ENCODE data around the gene FLNB. TPM values are rescaled to one million over a fixed set of nuclear protein-coding genes. Genes with fewer than 3 reads are reported as not detected.
"Not testable (repeated sequence)": the region's sequence is repeated elsewhere in the genome, so short reads cannot be mapped to it uniquely, and the experiment has no call there.

The FLNB gene
- total and polyA plus RNA-seq, 2 donors, result 90.5 to 111 TPM

DNA sequence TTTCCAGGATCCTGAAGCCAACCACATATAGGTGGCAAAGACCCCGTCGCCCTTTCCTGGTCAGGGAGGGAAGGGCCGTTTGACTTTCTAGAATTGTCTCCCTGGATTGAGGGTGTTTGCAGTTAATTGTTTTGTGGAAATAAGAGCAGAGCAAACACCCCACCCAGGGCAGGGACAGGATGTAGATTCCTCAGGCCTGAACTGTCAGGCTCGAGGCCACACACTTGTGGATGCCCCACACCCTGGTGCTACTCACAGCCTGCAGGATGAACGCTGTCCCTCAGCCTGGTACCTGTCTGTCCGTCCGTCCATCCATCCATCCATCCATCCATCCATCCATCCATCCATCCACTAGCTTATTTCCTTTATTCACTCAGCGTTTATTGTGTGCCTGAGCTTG, 29.9 kb upstream of the FLNB start:
- H3K27ac ChIP-seq (ENCODE audit: low read depth in 1 of 2, low read length in 1 of 2), result no peak overlapping the region
- WGBS, result 91% methylated on average over 8 of the region's 8 CpGs

DNA sequence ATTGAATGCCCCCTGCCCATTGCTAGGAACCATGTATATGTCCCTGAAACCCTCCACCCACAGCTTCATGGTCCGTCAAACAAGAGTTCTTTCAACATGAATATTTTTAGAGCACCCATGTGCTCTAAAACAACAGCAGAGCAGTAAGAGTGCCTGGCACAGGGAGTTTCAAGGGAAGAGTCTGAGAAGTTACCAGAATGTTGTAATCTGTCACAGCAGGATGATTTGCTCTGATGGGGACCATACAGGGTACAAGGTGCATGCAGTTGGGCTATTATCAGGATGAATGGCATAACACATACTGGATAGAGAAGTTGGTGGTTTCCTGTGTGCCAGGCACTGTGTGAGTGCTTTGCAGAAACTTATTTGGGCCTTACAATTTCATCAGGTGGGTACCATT, 27.8 kb upstream of the FLNB start:
- no peak overlapping the region for H3K4me3 ChIP-seq (ENCODE audit: low read length in 2 of 2)
- WGBS, result 97% methylated on average over 1 of the region's 1 CpG
- no peak overlapping the region for H3K27ac ChIP-seq (ENCODE audit: low read depth in 1 of 2, low read length in 1 of 2)
- no peak for DNase-seq (ENCODE audit: low read depth in 6 of 9, low spot score in 9 of 9)
- no peaks in the 10 kb centered on the region for H3K27me3 ChIP-seq (ENCODE audit: control insufficient read depth in 2 of 2, insufficient read depth in 1 of 2, low read length in 1 of 2)
- no peaks in the 10 kb centered on the region for H3K36me3 ChIP-seq (ENCODE audit: control insufficient read depth in 2 of 2, insufficient read depth in 2 of 2, low read length in 1 of 2)
- H3K9me3 ChIP-seq (ENCODE audit: control insufficient read depth in 2 of 2, insufficient read depth in 1 of 2, low read length in 1 of 2), result no peaks in the 10 kb centered on the region
- peaks cover 10 to 24% of the 10 kb centered on the region in 2 donors for H3K4me1 ChIP-seq (ENCODE audit: control insufficient read depth in 2 of 2, insufficient read depth in 2 of 2, low read length in 2 of 2)

More for the DNA sequence above, 29.9 kb upstream of the FLNB start:
- no peaks in the 10 kb centered on the region for H3K36me3 ChIP-seq (ENCODE audit: control insufficient read depth in 2 of 2, insufficient read depth in 2 of 2, low read length in 1 of 2)
- H3K9me3 ChIP-seq (ENCODE audit: control insufficient read depth in 2 of 2, insufficient read depth in 1 of 2, low read length in 1 of 2), result no peaks in the 10 kb centered on the region
- no peak overlapping the region for H3K4me3 ChIP-seq (ENCODE audit: low read length in 2 of 2)
- no peak for DNase-seq (ENCODE audit: low read depth in 6 of 9, low spot score in 9 of 9)
- H3K27me3 ChIP-seq (ENCODE audit: control insufficient read depth in 2 of 2, insufficient read depth in 1 of 2, low read length in 1 of 2), result no peaks in the 10 kb centered on the region
- peaks cover 1 to 11% of the 10 kb centered on the region in 2 donors for H3K4me1 ChIP-seq (ENCODE audit: control insufficient read depth in 2 of 2, insufficient read depth in 2 of 2, low read length in 2 of 2)

DNA sequence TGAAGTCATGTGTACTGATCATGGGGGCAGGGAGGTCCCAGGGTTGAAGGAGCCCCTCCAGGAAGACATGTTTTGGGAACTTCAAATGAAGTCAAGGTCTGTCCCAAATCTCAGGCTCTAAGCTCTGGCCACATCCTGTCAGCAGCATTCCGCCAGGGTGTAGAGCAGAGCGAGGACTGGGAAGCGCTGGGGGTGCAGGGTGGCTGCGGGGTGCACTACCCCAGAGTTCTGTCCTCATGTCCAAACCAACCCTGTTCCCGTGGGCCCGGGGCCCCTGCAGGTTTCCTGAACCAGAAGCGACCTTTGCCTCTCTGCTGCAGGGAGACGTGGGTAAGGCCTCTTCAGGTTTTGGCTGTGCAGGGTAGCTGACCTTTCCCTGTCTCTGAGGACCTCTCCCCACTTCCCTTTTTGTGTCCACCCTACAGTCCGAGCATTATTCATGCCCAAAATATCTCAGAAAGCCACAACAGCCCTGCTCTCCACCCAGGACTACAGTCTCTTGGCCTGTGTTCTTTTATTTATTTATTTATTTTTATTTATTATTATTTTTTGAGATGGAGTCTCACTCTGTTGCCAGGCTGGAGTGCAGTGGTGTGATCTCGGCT, 26.6 kb upstream of the FLNB start:
- no peak for DNase-seq (ENCODE audit: low read depth in 6 of 9, low spot score in 9 of 9)
- no peaks in the 10 kb centered on the region for H3K27me3 ChIP-seq (ENCODE audit: control insufficient read depth in 2 of 2, insufficient read depth in 1 of 2, low read length in 1 of 2)
- no peaks in the 10 kb centered on the region for H3K36me3 ChIP-seq (ENCODE audit: control insufficient read depth in 2 of 2, insufficient read depth in 2 of 2, low read length in 1 of 2)
- no peak overlapping the region for H3K27ac ChIP-seq (ENCODE audit: low read depth in 1 of 2, low read length in 1 of 2)
- no peak overlapping the region for H3K4me3 ChIP-seq (ENCODE audit: low read length in 2 of 2)
- H3K9me3 ChIP-seq (ENCODE audit: control insufficient read depth in 2 of 2, insufficient read depth in 1 of 2, low read length in 1 of 2), result no peaks in the 10 kb centered on the region
- WGBS, result 85% methylated on average over 10 of the region's 10 CpGs
- peaks cover 10 to 24% of the 10 kb centered on the region in 2 donors for H3K4me1 ChIP-seq (ENCODE audit: control insufficient read depth in 2 of 2, insufficient read depth in 2 of 2, low read length in 2 of 2)

DNA sequence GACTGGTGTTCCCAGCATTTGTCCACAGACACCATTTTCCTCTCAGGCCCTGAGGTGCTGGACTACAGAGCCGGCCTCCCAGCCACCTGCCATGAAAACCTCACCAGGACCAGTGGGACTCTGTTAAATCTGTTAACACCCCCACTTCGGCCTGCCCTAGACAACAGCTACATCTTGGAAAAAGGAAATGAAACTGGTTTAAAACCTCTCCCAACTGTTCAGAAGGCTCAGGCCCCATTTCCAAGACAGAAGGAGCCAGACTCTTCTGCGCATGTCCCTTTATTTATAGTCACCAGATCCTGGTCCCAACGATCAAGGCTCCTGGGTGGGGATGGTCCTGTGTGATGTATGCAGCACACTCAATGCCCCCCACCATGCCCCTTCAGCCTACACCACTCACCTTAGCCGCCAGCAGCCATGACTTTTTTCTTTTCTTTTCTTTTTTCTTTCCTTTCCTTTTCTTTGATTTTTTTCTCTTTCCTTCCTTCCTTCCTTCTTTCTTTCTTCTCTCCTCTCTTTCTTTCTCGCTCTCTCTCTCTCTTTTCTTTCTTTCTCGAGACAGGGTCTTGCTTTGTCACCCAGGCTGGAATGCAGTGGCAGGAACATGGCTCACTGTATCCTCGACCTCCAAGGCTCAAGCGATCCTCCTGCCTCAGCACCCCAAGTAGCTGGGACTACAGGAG, 25.5 kb upstream of the FLNB start:
- Histone ChIP-seq H3K9me3 (ENCODE audit: control insufficient read depth in 2 of 2, insufficient read depth in 1 of 2, low read length in 1 of 2) (no peaks in the 10 kb centered on the region), H3K36me3 (ENCODE audit: control insufficient read depth in 2 of 2, insufficient read depth in 2 of 2, low read length in 1 of 2) (no peaks in the 10 kb centered on the region), H3K27me3 (ENCODE audit: control insufficient read depth in 2 of 2, insufficient read depth in 1 of 2, low read length in 1 of 2) (no peaks in the 10 kb centered on the region), H3K27ac (ENCODE audit: low read depth in 1 of 2, low read length in 1 of 2) (no peak overlapping the region), H3K4me3 (ENCODE audit: low read length in 2 of 2) (no peak overlapping the region), H3K4me1 (ENCODE audit: control insufficient read depth in 2 of 2, insufficient read depth in 2 of 2, low read length in 2 of 2) (peaks cover 10 to 24% of the 10 kb centered on the region in 2 donors)
- 92% methylated on average over 9 of the region's 9 CpGs for WGBS
- DNase-seq (ENCODE audit: low read depth in 6 of 9, low spot score in 9 of 9), result no peak

DNA sequence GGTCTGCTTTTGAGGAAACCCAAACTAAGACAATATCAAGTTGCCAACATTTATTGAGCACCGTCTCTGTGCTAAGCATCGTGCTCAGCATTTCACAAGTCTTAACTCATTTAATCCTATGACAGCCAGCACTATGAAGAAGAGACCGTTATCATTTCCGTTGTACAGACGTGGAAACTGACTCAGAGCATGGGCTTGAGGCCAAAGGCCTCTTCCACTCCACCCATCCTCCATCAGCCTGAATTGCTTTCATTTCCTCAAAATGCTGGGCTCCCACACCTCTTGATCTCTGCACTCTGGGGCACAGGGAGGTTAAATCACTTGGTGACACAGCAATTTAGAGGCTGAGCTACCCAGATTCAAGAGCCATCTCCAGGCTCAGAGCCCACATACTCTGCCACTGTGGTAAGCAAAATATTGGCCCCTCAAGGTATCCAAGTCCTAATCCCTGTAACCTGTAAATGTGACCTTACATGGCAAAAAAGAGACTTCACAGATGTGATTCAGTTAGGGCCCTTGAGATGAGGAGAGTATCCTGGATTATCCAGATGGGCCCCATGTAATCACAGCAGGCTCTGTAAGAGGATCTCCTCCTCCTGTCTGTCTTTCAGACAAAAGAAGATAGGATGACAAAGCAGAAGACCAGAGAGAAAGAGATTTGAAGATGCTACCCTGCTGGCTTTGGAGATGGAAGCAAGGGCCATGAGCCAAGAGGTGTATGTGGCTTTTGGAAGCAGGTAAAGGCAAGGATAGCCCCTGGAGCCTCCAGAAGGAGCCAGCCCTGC, 24.3 kb upstream of the FLNB start:
- peak in 2 of 9 donors; percentile 48 to 69 for DNase-seq (ENCODE audit: low read depth in 6 of 9, low spot score in 9 of 9)
- H3K36me3 ChIP-seq (ENCODE audit: control insufficient read depth in 2 of 2, insufficient read depth in 2 of 2, low read length in 1 of 2), result no peaks in the 10 kb centered on the region
- peaks cover 10 to 24% of the 10 kb centered on the region in 2 donors for H3K4me1 ChIP-seq (ENCODE audit: control insufficient read depth in 2 of 2, insufficient read depth in 2 of 2, low read length in 2 of 2)
- no peaks in the 10 kb centered on the region for H3K27me3 ChIP-seq (ENCODE audit: control insufficient read depth in 2 of 2, insufficient read depth in 1 of 2, low read length in 1 of 2)
- H3K4me3 ChIP-seq (ENCODE audit: low read length in 2 of 2), result no peak overlapping the region
- H3K27ac ChIP-seq (ENCODE audit: low read depth in 1 of 2, low read length in 1 of 2), result peak overlapping the region in 1 of 2 donors; percentile 19
- WGBS, result 6% methylated on average over 5 of the region's 5 CpGs
- H3K9me3 ChIP-seq (ENCODE audit: control insufficient read depth in 2 of 2, insufficient read depth in 1 of 2, low read length in 1 of 2), result no peaks in the 10 kb centered on the region

DNA sequence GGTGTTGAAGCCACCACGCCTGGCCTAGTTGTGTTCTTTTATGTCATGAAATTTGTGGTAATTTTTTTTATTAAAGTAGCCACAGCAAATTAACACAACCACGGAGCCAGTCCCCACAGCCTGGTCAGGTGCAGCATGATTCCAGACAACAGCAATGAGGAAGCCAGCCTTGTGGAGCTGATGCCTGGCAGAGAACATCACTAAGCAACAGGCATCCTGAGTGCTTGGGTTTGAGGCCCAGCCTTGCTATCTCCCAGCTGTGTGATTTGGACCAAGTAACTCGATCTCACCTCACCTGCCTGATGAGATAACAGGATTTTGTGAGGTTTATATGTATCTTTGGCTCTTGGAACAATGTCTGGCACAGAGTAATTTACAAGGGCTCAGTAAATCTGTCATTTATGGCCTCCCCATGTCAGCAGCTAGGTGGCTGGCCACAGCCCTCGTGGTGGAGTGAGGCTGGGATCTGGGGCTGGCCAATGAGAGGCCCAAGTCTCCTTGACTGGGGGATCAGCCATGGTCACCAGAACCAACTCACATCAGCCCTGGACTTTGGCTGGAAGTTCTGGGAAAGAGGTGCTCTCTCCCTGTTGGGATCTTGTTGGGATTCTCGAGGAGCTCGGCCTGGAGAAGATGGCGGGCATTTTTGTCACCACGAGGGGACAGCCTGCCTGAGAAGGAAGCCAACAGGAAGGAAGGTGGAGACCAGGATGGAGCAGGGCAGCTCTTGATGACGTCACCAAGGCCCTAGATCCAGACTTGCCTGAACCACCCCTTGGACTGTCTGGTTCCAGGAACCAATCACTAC, 22.8 kb upstream of the FLNB start:
- DNase-seq (ENCODE audit: low read depth in 6 of 9, low spot score in 9 of 9), result no peak
- H3K27ac ChIP-seq (ENCODE audit: low read depth in 1 of 2, low read length in 1 of 2), result no peak overlapping the region
- no peaks in the 10 kb centered on the region for H3K36me3 ChIP-seq (ENCODE audit: control insufficient read depth in 2 of 2, insufficient read depth in 2 of 2, low read length in 1 of 2)
- H3K27me3 ChIP-seq (ENCODE audit: control insufficient read depth in 2 of 2, insufficient read depth in 1 of 2, low read length in 1 of 2), result no peaks in the 10 kb centered on the region
- no peaks in the 10 kb centered on the region for H3K9me3 ChIP-seq (ENCODE audit: control insufficient read depth in 2 of 2, insufficient read depth in 1 of 2, low read length in 1 of 2)
- 94% methylated on average over 9 of the region's 9 CpGs for WGBS
- peaks cover 10 to 24% of the 10 kb centered on the region in 2 donors for H3K4me1 ChIP-seq (ENCODE audit: control insufficient read depth in 2 of 2, insufficient read depth in 2 of 2, low read length in 2 of 2)
- H3K4me3 ChIP-seq (ENCODE audit: low read length in 2 of 2), result no peak overlapping the region

DNA sequence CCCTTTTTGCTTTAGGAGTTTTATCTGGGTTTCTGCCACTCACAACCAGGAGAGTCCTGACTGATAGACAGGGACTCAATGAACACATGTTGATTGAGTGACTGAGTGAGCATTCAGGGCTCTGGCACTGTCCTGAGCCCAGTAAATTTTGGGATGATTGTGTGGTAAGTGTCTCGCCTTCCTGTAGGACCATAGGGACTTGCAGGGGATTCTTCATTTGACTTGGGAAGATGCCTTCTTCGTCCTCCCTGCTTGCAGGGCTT, 22.3 kb upstream of the FLNB start:
- 99% methylated on average over 2 of the region's 2 CpGs for WGBS
- Histone ChIP-seq H3K4me3 (ENCODE audit: low read length in 2 of 2) (no peak overlapping the region), H3K4me1 (ENCODE audit: control insufficient read depth in 2 of 2, insufficient read depth in 2 of 2, low read length in 2 of 2) (peaks cover 10 to 24% of the 10 kb centered on the region in 2 donors), H3K27me3 (ENCODE audit: control insufficient read depth in 2 of 2, insufficient read depth in 1 of 2, low read length in 1 of 2) (no peaks in the 10 kb centered on the region), H3K9me3 (ENCODE audit: control insufficient read depth in 2 of 2, insufficient read depth in 1 of 2, low read length in 1 of 2) (no peaks in the 10 kb centered on the region), H3K27ac (ENCODE audit: low read depth in 1 of 2, low read length in 1 of 2) (no peak overlapping the region), H3K36me3 (ENCODE audit: control insufficient read depth in 2 of 2, insufficient read depth in 2 of 2, low read length in 1 of 2) (no peaks in the 10 kb centered on the region)
- DNase-seq (ENCODE audit: low read depth in 6 of 9, low spot score in 9 of 9), result no peak

DNA sequence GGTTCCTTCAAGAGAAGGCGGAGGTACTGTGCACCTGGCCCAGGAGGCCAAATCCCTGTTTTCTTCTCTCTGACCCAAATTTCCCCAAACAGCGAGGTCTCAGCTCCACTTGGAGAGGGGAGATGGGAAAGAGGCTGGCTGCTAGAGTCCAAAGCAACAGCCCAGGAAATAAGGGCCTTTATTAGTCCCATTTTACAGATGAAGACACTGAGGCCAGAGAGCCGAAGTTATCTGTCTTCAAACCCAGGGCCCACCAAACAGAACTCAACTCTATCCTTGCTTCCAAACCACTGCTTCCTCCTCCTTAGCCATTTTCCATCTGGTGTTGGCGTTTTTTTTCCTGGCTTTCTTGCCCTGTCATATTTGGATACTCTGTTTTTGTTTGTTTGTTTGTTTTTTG, 22.0 kb upstream of the FLNB start:
- 99% methylated on average over 4 of the region's 4 CpGs for WGBS
- H3K36me3 ChIP-seq (ENCODE audit: control insufficient read depth in 2 of 2, insufficient read depth in 2 of 2, low read length in 1 of 2), result no peaks in the 10 kb centered on the region
- H3K27ac ChIP-seq (ENCODE audit: low read depth in 1 of 2, low read length in 1 of 2), result no peak overlapping the region
- H3K27me3 ChIP-seq (ENCODE audit: control insufficient read depth in 2 of 2, insufficient read depth in 1 of 2, low read length in 1 of 2), result no peaks in the 10 kb centered on the region
- no peak overlapping the region for H3K4me3 ChIP-seq (ENCODE audit: low read length in 2 of 2)
- H3K4me1 ChIP-seq (ENCODE audit: control insufficient read depth in 2 of 2, insufficient read depth in 2 of 2, low read length in 2 of 2), result peaks cover 10 to 24% of the 10 kb centered on the region in 2 donors
- DNase-seq (ENCODE audit: low read depth in 6 of 9, low spot score in 9 of 9), result no peak
- H3K9me3 ChIP-seq (ENCODE audit: control insufficient read depth in 2 of 2, insufficient read depth in 1 of 2, low read length in 1 of 2), result no peaks in the 10 kb centered on the region

DNA sequence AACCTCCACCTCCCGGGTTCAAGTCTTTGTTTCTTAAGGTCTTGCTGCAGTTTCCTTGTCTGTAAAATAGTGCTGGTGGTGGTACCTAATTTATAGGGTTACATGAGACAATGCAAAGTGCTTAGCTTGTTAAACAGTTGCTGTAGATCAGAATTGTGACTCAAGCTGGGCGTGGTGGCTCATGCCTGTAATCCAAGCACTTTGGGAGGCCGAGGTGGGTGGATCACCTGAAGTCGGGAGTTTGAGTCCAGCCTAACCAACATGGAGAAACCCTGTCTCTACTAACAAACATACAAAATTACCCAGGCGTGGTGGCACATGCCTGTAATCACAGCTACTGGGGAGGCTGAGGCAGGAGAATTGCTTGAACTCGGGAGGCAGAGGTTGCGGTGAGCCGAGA, 19.0 kb upstream of the FLNB start:
- H3K36me3 ChIP-seq (ENCODE audit: control insufficient read depth in 2 of 2, insufficient read depth in 2 of 2, low read length in 1 of 2); H3K27me3 ChIP-seq (ENCODE audit: control insufficient read depth in 2 of 2, insufficient read depth in 1 of 2, low read length in 1 of 2); DNase-seq (ENCODE audit: low read depth in 6 of 9, low spot score in 9 of 9); H3K4me3 ChIP-seq (ENCODE audit: low read length in 2 of 2); H3K4me1 ChIP-seq (ENCODE audit: control insufficient read depth in 2 of 2, insufficient read depth in 2 of 2, low read length in 2 of 2); H3K27ac ChIP-seq (ENCODE audit: low read depth in 1 of 2, low read length in 1 of 2); H3K9me3 ChIP-seq (ENCODE audit: control insufficient read depth in 2 of 2, insufficient read depth in 1 of 2, low read length in 1 of 2): not testable (repeated sequence)
- 94% methylated on average over 8 of the region's 8 CpGs for WGBS
